GM23338 (cell line): ENCODE measurements around the gene WFDC6.

Experiments
- CREB1 ChIP-seq: fragments of 250-450 bp; sonication (Bioruptor Pico); IDR thresholded peaks from 2 replicates; pipeline ENCODE4 v1.5.0; 2020; ENCODE audit warnings: low read depth, mild to moderate bottlenecking, moderate library complexity
- EZH2 ChIP-seq: fragments of 200-600 bp; sonication (generic); IDR thresholded peaks from one replicate; pipeline ENCODE4 v1.8.0; 2017; ENCODE audit warnings: antibody characterized with exemption, mild to moderate bottlenecking, low read depth; ENCODE audit not compliant: unreplicated experiment
- EZH2phosphoT487 ChIP-seq: fragments of 200-600 bp; sonication (generic); IDR thresholded peaks from one replicate; pipeline ENCODE4 v1.8.1; 2018; ENCODE audit warnings: antibody characterized with exemption; ENCODE audit not compliant: unreplicated experiment
- JUNB ChIP-seq: IDR thresholded peaks from one replicate; pipeline ENCODE4 v1.6.1; 2016; ENCODE audit warnings: antibody characterized with exemption; ENCODE audit not compliant: unreplicated experiment
- POLR2AphosphoS5 ChIP-seq: IDR thresholded peaks from 2 replicates; pipeline ENCODE4 v1.6.1; 2016; ENCODE audit warnings: antibody characterized with exemption, low read depth
- TF ChIP-seq, protein P1 (sequence below), 2 experiments: fragments of 200-600 bp in 1 of 2; sonication (generic) in 1 of 2; conservative IDR thresholded peaks; 2 replicates each; pipeline versions ENCODE4 v1.5.1 to v1.6.1; 2016 to 2017; ENCODE audit warnings: antibody characterized with exemption in 2 of 2, low read depth in 2 of 2, mild to moderate bottlenecking in 2 of 2, moderate library complexity in 1 of 2
- TF ChIP-seq, protein P2 (sequence below): IDR thresholded peaks from one replicate; pipeline ENCODE4 v1.6.1; 2018; ENCODE audit warnings: antibody characterized with exemption; ENCODE audit not compliant: unreplicated experiment

GRCh38 chr20:45555198-45555597, 15.9 kb upstream of the WFDC6 start:
- no peak for TF ChIP-seq EZH2phosphoT487
- TF ChIP-seq EZH2 = no peak
- TF ChIP-seq, protein P1, sequence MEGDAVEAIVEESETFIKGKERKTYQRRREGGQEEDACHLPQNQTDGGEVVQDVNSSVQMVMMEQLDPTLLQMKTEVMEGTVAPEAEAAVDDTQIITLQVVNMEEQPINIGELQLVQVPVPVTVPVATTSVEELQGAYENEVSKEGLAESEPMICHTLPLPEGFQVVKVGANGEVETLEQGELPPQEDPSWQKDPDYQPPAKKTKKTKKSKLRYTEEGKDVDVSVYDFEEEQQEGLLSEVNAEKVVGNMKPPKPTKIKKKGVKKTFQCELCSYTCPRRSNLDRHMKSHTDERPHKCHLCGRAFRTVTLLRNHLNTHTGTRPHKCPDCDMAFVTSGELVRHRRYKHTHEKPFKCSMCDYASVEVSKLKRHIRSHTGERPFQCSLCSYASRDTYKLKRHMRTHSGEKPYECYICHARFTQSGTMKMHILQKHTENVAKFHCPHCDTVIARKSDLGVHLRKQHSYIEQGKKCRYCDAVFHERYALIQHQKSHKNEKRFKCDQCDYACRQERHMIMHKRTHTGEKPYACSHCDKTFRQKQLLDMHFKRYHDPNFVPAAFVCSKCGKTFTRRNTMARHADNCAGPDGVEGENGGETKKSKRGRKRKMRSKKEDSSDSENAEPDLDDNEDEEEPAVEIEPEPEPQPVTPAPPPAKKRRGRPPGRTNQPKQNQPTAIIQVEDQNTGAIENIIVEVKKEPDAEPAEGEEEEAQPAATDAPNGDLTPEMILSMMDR (conservative IDR thresholded peaks at IDR 0.05; ENCODE audit: low read depth in 2 of 2) = no peak
- no peak for TF ChIP-seq POLR2AphosphoS5
- TF ChIP-seq, protein P2, sequence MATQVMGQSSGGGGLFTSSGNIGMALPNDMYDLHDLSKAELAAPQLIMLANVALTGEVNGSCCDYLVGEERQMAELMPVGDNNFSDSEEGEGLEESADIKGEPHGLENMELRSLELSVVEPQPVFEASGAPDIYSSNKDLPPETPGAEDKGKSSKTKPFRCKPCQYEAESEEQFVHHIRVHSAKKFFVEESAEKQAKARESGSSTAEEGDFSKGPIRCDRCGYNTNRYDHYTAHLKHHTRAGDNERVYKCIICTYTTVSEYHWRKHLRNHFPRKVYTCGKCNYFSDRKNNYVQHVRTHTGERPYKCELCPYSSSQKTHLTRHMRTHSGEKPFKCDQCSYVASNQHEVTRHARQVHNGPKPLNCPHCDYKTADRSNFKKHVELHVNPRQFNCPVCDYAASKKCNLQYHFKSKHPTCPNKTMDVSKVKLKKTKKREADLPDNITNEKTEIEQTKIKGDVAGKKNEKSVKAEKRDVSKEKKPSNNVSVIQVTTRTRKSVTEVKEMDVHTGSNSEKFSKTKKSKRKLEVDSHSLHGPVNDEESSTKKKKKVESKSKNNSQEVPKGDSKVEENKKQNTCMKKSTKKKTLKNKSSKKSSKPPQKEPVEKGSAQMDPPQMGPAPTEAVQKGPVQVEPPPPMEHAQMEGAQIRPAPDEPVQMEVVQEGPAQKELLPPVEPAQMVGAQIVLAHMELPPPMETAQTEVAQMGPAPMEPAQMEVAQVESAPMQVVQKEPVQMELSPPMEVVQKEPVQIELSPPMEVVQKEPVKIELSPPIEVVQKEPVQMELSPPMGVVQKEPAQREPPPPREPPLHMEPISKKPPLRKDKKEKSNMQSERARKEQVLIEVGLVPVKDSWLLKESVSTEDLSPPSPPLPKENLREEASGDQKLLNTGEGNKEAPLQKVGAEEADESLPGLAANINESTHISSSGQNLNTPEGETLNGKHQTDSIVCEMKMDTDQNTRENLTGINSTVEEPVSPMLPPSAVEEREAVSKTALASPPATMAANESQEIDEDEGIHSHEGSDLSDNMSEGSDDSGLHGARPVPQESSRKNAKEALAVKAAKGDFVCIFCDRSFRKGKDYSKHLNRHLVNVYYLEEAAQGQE = no peak
- no peak for TF ChIP-seq CREB1
- no peak for TF ChIP-seq JUNB
